GM10847 (cell line): ENCODE results near the gene ZNF280D.

Source experiments
- POLR2A ChIP-seq: IDR thresholded peaks from 2 replicates; pipeline ENCODE4 v1.6.1; 2011; ENCODE audit not compliant: insufficient read length; ENCODE audit errors: extremely low read depth

Gene ZNF280D, protein sequence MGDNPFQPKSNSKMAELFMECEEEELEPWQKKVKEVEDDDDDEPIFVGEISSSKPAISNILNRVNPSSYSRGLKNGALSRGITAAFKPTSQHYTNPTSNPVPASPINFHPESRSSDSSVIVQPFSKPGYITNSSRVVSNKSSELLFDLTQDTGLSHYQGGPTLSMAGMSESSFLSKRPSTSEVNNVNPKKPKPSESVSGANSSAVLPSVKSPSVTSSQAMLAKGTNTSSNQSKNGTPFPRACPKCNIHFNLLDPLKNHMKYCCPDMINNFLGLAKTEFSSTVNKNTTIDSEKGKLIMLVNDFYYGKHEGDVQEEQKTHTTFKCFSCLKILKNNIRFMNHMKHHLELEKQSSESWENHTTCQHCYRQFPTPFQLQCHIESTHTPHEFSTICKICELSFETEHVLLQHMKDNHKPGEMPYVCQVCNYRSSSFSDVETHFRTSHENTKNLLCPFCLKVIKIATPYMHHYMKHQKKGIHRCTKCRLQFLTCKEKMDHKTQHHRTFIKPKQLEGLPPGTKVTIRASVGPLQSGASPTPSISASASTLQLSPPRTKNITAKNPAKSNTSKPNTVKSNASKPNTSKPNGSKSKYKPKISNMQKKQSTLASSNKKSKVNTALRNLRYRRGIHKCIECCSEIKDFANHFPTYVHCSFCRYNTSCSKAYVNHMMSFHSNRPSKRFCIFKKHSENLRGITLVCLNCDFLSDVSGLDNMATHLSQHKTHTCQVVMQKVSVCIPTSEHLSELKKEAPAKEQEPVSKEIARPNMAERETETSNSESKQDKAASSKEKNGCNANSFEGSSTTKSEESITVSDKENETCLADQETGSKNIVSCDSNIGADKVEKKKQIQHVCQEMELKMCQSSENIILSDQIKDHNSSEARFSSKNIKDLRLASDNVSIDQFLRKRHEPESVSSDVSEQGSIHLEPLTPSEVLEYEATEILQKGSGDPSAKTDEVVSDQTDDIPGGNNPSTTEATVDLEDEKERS

DNA sequence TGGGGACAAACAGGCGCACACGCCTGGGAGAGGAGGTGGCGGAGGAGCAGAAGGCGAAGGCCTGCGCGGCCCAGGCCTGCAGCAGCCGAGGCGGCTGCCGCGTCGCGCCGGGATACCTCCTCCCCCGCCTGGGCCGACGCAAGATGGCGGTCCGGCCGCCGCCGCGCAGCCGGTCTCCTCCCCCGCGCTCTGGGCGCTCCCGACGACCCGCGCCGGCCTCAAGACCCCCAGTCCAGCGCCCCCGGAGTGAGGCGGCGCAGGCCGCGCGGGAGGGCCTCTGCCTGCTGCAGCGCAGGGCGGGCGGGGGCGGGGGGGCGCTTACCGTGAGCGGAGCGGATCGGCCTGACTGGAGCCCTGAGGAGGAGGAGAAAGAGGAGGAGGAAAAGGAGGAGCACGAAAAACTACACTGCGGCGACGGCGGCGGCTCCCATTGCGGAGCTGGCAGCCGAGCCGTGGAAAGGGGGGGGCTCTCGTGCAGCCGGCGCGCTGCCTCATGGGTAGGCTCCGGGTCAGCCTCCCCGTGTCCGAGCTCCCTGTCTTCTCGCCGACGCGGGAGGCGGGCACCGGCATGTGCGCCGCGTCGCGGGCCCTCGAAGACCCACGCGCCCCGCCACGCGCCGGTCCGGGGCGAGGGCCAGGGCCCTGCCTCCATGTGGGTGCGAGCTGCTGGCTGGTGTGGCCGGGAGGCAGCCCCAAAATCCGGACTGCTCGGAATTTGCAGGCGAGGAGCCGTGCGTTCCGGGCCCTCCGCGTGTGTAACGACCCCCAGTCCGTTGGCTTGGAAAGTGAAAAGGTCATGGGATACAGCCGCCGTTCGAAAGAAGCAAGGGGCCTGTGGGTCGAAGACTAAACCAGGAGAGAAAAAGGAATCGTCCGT is at the start of gene ZNF280D:
Gene ZNF280D (minus strand): TSS at position 374 of the 877 bp plus-strand sequence. CDS start 26,400 bp downstream, outside the sequence.
- peak; percentile 66 for TF ChIP-seq POLR2A

DNA sequence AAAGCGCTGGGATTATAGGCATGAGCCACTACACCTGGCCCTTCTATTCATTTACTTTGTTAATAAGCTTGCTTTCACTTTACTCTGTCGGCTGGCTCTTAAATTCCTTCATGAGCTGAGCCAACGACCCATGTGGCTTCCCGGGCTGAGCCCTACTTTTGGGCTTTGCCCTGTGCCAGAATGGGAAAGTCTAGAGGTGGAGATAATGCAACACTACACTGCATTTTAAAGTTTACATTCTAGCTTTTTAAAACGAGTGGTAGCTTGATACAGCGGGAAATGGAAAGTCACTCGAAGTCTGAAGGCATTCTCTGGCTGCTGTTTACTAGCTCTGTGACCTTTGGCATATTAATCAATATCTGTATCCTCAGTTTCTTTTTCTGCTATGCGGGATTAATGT is 49.0 kb upstream of the ZNF280D start:
- TF ChIP-seq POLR2A, result no peak

DNA sequence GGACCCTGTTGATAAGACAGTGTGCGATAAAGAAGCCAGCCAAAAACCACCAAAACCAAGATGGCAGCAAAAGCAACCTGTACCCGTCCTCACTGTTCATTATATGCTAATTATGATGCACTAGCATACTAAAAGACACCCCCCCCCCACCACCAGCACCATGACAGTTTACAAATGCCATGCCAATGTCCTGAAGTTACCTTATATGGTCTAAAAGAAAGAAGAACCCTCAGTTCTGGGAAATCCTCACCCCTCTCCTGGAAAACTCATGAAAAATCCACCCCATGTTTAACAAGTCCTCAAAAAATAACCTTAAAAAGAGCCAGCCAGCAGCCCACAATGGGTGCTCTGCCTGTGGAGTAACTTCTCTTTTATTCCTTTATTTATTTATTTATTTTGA is 48.4 kb upstream of the ZNF280D start:
- no peak for TF ChIP-seq POLR2A

DNA sequence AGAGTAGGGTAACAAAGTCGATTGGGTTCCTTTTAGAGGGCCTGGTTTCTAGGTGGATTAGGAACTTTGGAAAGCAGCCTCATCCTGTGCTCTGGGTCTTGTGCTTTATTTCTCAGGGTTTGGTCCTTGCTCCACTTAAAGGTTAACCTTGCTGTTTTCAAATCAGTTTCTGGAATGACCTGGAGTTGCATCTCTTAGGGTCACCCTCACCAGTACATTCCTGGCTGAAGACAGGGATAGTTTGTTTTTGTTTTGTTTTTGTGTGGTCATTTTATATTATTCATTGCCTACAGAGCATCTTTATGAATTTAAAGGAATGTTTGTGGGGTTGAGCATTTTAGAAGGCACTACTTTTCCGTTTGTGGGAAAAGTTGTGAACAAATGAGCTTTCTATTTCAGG is 45.5 kb upstream of the ZNF280D start:
- TF ChIP-seq POLR2A, result no peak

DNA sequence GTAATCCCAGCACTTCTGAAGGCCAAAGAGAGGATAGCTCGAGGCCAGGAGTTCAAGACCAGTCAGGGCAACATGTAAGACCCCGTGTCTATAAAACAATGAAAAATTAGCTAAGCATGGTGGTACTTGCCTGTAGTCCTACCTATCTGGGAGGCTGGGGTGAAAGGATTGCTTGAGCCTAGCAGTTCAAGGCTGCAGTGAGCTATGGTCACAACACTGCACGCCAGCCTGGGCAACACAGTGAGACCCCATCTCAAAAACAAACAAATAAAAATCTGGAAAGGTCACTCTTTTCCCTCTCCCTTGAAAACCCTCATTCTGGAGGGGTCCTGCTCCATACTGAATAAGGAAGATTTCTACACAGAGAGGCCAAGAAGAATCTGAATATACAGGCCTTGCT is 43.5 kb upstream of the ZNF280D start:
- TF ChIP-seq POLR2A, result no peak

DNA sequence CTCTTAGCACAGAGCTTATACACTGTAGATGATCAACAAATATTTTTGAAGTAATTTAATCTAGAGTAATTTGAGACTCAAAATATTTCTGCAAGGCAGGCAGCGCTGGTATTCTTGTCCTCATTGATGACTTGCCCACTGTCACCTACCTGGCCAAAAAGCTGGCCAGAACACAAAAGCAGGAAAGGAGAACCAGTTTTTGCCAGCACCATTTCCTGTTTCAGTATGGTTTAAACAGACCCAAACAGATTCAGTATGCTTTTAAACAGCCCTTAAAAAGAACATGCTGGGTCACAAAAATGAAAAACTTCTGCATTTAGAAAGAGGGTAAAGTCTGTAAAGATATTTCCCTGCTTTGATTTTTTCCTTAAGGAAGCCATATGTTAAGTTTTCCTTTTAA is 42.3 kb upstream of the ZNF280D start:
- no peak for TF ChIP-seq POLR2A

DNA sequence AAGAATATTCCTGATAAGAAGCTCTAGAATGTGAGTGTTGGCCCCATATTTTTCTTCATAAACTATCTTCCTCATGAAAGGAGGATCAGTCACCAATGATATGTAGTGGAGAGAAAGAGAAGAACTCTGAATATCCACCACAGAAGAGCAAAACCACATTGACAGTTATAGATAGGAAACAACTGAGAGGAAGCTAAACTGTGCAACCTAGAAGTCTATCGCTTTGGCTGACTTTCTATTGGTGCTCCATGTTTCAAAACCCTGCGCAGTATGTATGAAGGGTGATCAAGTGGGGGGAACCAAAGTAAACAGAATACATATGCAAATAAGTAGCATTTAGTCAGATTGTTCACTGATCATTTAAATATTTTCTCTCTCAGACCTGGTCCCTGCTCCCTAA is 41.0 kb upstream of the ZNF280D start:
- TF ChIP-seq POLR2A, result no peak

DNA sequence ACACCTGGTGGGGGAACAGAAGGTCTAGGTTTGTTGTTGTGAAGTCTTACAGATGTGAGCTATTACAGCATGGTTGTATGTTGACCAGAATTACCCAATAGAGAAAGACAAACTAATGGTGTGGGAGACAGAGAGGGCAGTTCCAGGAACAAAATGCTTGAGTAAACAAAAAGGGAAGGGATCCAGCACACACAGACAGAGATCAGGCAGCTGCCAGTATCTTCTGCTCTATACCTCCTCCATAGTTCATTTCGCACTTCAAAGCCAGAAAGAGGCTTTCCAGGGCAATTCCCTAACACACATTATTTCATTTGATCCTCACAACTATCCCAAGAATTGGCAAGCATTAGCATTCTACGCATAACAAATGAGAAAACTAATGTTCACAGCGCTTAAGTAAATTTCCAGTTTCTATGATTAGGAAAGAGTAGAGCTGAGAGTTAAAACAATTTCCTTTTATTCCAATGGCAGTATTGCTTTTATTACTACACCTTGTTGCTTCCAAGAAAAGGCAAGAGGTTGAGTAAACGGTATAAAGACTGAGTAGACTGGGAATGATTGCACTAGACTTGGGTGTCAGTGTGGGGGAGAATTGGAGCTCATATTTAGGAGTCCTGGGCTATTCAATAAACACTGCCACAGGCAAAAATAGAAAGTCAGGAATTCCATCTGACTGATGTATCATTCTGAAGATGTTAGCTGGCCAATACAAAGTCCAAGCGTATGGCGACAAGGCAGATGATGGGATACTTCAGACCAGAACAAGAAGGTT is 39.7 kb upstream of the ZNF280D start:
- no peak for TF ChIP-seq POLR2A

DNA sequence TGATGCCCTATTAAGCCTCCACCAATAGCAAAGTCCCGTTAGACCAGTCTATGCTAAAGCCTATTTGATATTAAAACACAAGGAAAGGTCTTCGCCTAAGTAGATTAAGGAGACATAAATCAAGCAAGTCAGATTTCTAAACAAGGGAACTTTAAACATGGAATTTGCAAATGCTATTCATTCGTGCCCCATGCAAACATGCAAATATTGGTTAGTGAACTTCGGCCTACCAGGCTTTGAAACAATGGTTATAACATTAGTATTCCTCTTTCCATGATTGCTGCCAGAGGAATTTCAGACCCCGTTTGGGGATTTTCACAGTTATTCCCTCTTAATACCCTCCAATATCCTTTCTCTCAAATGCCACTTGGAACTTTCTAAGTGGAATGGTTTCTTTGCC is 36.9 kb upstream of the ZNF280D start:
- no peak for TF ChIP-seq POLR2A

DNA sequence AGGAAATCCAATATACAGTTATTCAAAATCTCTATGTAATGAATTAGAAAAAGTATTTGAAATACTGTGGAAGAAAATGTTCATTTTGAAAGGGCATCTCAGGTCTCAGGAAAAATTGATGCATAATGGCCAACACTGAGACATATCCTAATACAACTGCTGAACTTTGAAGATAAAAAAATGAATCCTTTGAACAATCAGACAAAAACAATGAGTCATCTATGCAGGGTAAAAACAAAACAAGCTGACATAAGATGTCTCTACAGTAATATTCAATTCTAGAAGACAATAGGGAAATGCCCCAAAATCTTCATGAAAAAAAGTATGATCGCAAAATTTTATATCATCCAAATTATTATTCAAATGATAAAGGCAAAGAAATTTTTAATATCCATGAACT is 34.0 kb upstream of the ZNF280D start:
- TF ChIP-seq POLR2A, result no peak

DNA sequence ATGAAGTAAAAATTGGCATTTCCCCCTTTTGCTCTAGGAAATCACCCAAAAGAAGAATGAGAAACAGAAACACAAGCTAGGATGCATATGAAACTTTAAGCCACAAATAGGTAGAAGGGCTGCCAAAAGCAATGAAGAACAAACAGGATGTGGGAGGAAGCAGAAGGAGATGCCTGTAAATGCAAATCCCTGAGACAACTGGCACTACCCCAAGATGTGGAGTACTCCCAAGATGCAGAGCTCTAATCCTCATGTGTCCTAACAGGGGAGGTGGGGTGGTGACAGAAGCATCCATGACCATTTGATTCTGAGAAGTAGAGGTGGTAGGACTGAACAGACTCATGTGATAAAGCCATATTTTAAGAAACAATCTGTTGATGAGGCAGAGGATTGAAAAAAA is 31.9 kb upstream of the ZNF280D start:
- no peak for TF ChIP-seq POLR2A

DNA sequence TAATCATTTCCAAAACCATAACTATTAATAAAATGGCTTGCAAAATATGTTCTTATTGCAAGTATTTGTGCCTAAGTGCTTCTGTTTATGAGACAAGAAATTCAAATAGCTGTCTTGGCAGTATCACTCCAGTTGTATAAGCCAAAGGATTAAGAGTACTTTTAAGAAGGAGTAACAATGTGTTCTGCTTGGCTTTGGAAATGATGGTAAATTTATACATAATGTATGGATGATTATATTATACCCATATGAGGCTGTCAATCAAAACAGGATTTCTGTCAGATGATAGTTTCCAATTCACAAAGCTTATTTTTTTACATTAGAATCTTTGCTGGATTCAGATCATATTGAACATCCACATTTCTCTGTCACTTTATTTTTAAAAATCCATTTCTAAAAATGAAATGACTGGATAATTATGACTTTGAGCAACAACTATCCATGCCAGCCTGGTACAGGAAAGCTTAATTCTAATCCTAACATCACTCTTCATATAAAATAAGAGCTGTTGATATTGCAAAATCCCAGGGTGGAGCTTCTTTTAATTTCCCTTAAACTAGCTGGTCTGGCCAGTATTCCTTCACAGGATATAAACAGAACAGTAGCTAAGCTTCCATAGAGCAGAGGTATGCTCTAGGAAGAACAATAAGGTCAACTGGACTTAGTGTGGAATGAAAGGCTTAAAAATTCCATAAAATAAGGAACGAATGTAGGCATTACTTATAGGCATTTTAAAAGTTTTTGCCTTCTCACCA is 30.0 kb upstream of the ZNF280D start:
- TF ChIP-seq POLR2A, result no peak

DNA sequence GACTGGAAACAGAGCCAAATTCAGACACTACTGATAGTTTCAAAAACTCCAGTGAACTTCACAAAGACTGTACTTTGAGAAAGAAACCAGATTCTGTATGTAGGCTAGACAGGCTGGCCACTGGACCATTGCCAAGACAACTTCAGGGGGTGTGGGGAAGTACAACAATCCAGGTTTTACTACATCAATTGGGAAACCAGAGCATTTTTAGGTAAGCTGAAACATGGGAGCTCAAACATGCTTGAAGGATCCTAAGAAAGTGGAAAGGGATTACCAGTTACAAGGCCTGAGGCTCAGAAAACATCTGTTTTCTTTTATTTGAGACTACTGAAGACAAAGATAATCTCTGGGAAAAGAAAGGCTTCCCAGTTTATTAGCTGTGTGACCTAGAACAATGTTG is 26.9 kb upstream of the ZNF280D start:
- TF ChIP-seq POLR2A, result no peak

DNA sequence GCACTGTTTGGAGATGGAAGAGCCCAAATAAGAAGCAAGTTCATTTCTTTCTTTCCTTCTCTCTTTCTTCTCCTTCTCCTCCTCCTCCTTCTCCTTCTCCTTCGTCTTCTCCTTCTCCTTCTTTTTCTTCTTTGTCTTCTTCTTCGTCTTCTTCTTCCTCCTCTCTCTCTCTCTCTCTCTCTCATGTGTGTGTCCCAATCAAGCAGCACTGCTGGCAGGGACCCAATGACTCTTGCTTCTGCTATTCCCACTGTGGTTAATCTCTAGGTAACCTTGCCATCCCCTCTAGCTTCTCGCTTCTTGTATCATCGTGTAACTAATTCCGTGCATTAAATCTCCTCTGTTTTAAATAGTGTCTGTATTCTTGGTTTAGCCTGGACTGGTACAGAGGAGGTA is 26.1 kb upstream of the ZNF280D start:
- TF ChIP-seq POLR2A, result no peak
